ENCODE data around the gene PHPT1.
A peak's percentile ranks its signal among the peaks of the same experiment; 100 is the strongest.
"Not testable (repeated sequence)": the region's sequence is repeated elsewhere in the genome, so short reads cannot be mapped to it uniquely, and the experiment has no call there.

PHPT1 gene

GRCh38 chr9:136883670-136884069 is 34.5 kb downstream of the PHPT1 start:
- not testable (repeated sequence) for DNase-seq (ENCODE audit: low read depth, low spot score)

GRCh38 chr9:136885950-136886578 is 36.9 kb downstream of the PHPT1 start, which contains the start of gene TRAF2:
Gene TRAF2 (plus strand): TSS chr9:136886516. CDS start chr9:136898741, 12,225 bp downstream.
- DNase-seq (ENCODE audit: low read depth, low spot score), result peak; percentile 100

- DNase-seq (ENCODE audit: low read depth, low spot score), result peak; percentile 54
Observed at GRCh38 chr9:136886610-136887597, 37.7 kb downstream of the PHPT1 start.

- no peak for DNase-seq (ENCODE audit: low read depth, low spot score)
Observed at GRCh38 chr9:136888454-136888853, 39.2 kb downstream of the PHPT1 start.

- DNase-seq (ENCODE audit: low read depth, low spot score), result no peak
Observed at GRCh38 chr9:136889858-136890257, 40.6 kb downstream of the PHPT1 start.

- DNase-seq (ENCODE audit: low read depth, low spot score), result no peak
Observed at GRCh38 chr9:136890661-136891060, 41.5 kb downstream of the PHPT1 start.

- peak; percentile 18 for DNase-seq (ENCODE audit: low read depth, low spot score)
Observed at GRCh38 chr9:136896027-136896426, 46.8 kb downstream of the PHPT1 start.

GRCh38 chr9:136898483-136899100 is 49.4 kb downstream of the PHPT1 start:
- DNase-seq (ENCODE audit: low read depth, low spot score), result no peak

GRCh38 chr9:136899196-136899595 is 50.0 kb downstream of the PHPT1 start:
- DNase-seq (ENCODE audit: low read depth, low spot score), result no peak

- DNase-seq (ENCODE audit: low read depth, low spot score), result no peak
Observed at GRCh38 chr9:136900556-136900955, 51.3 kb downstream of the PHPT1 start.
